ENCODE data around the gene AGPS. TPM values are rescaled to one million over a fixed set of nuclear protein-coding genes. Genes with fewer than 3 reads are reported as not detected.
"Not testable (repeated sequence)": the region's sequence is repeated elsewhere in the genome, so short reads cannot be mapped to it uniquely, and the experiment has no call there.

Gene AGPS
- total RNA-seq, 1 experiment from 2014 or later, result 66.7 TPM

DNA sequence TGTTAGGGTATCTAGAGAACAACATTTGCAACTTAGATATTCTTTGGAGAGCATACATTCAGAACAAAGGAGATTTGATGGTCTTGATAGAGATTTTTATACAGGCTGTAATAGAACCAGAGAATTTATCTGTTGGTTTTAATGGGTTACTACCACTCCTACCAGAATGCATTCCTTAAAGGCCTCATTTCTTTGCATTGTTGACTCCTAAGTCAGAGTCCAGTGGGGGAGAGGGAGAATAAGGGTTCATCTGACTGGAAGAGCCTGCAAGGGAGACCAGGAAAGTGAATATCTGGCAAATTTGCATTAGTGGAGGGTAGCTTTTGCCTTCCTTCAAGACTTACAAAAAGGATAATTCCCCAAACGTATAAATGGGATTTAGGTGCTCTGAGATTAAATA lies 29.7 kb downstream of the AGPS start:
- H3K27ac ChIP-seq, result no peak overlapping the region
- H3K4me3 ChIP-seq, result no peak overlapping the region
- H3K36me3 ChIP-seq, result peaks cover 14% of the 10 kb centered on the region
- no peaks in the 10 kb centered on the region for H3K27me3 ChIP-seq
- 0 out of 2 replicates have a peak, but pooled peaks cover under 1% of the 10 kb centered on the region for H3K9me3 ChIP-seq (replicated peaks)
- no peaks in the 10 kb centered on the region for H3K4me1 ChIP-seq
- DNase-seq, result no peak

DNA sequence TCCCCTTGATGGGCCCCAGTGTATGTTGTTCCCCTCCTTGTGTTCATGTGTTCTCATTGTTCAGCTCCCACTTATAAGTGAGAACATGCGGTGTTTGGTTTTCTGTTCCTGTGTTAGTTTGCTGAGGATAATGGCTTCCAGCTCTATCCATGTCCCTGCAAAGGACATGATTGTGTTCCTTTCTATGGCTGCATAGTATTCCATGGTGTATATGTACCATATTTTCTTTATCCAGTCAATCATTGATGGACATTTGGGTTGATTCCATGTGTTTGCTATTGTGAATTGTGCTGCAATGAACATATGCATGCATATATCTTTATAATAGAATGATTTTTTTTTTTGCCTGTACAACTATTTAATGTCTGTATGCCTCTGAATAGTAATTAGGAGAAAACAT lies 31.5 kb downstream of the AGPS start:
- not testable (repeated sequence) for H3K4me1 ChIP-seq; H3K27ac ChIP-seq; H3K4me3 ChIP-seq; DNase-seq; H3K27me3 ChIP-seq; H3K9me3 ChIP-seq (replicated peaks)
- H3K36me3 ChIP-seq, result peaks cover 19% of the 10 kb centered on the region

DNA sequence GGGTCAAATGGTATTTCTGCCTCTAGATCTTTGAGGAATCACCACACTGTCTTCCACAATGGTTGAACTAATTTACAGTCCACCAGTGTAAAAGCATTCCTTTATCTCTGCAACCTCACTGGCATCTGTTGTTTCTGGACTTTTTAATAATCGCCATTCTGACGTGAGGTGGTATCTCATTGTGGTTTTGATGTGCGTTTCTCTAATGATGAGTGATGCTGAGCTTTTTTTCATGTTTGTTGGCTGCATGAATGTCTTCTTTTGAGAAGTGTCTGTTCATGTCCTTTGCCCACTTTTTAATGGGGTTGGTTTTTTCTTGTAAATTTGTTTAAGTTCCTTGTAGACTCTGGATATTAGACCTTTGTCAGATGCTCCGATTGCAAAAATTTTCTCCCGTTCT lies 32.0 kb downstream of the AGPS start:
- H3K9me3 ChIP-seq (replicated peaks); H3K27ac ChIP-seq; DNase-seq; H3K27me3 ChIP-seq; H3K4me3 ChIP-seq: not testable (repeated sequence)
- Histone ChIP-seq H3K36me3 (peaks cover 19% of the 10 kb centered on the region), H3K4me1 (peaks cover 12% of the 10 kb centered on the region)

DNA sequence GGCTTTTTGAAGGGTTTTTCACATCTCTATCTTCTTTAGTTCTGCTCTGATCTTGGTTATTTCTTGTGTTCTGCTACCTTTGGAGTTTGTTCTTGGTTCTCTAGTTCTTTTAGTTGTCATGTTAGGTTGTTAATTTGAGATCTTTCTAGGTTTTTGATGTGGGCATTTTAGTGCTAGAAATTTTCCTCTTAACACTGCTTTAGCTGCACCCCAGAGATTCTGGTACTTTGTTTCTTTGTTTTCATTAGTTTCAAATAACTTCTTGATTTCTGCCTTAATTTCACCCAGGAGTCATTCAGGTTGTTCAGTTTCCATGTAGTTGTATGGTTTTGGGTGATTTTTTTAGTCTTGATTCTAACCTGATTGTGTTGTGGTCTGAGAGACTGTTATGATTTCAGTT lies 34.7 kb downstream of the AGPS start:
- peaks cover 10% of the 10 kb centered on the region; the same call in 1 of the 2 replicates for H3K9me3 ChIP-seq (replicated peaks)

DNA sequence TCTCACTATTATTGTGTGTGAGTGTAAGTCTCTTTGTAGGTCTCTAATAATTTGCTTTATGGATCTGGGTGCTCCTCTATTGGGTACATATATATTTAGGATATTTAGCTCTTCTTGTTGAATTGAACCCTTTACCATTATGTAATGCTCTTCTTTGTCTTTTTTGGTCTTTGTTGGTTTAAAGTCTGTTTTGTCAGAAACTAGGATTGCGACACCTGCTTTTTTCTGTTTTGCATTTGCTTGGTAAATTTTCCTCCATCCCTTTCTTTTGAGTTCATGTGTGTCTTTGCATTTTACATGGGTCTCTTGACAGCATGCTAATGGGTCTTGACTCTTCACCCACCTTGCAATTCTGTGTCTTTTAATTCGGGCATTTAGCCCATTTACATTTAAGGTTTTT lies 35.4 kb downstream of the AGPS start:
- not testable (repeated sequence) for DNase-seq; H3K27me3 ChIP-seq; H3K4me3 ChIP-seq; H3K27ac ChIP-seq; H3K9me3 ChIP-seq (replicated peaks)
- peaks cover 29% of the 10 kb centered on the region for H3K4me1 ChIP-seq
- H3K36me3 ChIP-seq, result peaks cover 12% of the 10 kb centered on the region; the same call in 1 of the 2 replicates

More for the DNA sequence above, 34.7 kb downstream of the AGPS start:
- Histone ChIP-seq H3K36me3 (peaks cover 10% of the 10 kb centered on the region; the same call in 1 of the 2 replicates), H3K27ac (no peak overlapping the region), H3K4me1 (peaks cover 29% of the 10 kb centered on the region), H3K4me3 (no peak overlapping the region), H3K27me3 (no peaks in the 10 kb centered on the region)
- no peak for DNase-seq

DNA sequence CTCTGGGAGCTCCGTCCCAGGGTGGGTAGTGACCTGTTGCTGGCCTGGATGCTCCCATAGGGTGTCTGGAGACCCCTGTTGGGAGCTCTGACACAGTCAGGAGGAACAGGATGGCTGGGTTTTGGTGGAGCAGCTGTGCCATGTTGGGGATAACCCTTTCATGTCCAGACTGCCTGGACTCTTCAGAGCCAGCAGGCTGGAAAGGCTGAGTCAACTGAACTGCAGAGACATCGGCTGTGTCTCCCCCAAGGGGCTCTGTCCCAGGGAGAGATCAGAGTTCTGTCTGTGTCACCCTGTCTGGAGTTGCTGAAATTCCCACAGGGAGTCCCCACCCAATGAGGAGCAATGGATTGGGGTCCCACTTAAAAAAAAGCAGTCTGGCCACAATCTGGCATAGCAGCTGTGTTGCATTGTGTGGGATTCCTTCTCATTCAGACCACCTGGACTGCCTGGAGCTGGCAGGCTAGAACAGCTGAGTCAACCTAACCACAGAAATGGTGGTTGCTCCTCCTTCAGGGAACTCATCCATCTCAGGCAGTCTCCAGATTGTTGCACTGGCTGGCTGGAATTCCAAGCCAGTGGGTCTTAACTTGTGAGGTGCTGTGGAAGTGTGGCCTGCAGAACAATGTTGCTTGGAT lies 37.2 kb downstream of the AGPS start:
- no peaks in the 10 kb centered on the region for H3K27me3 ChIP-seq
- H3K27ac ChIP-seq, result peak overlapping the region; percentile 99
- peaks cover 20% of the 10 kb centered on the region for H3K36me3 ChIP-seq
- H3K4me3 ChIP-seq, result peak overlapping the region; percentile 31
- peaks cover 29% of the 10 kb centered on the region for H3K4me1 ChIP-seq
- H3K9me3 ChIP-seq (replicated peaks), result peaks cover 14% of the 10 kb centered on the region
- DNase-seq, result peak; percentile 93 to 96

DNA sequence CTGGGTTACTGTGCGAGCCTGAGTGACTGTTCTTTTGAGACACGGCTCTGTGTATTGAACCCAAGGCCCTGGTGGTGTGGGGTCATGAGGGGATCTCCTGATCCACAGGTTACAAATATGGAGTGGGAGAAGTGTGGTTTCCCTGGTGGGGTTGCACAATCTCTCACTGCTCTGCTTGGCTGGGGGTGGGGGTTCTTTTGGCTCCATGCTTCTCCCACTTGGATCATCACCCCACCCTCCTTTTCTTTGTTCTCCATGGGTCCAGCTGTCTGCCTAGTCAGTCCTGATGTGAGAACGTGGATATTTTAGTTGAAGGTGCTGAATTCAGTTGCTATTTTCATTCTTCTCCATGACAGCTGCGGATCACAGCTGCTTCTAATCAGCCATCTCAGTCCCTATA lies 37.8 kb downstream of the AGPS start:
- peak overlapping the region; percentile 99 for H3K27ac ChIP-seq
- peak overlapping the region; percentile 13; the same call in 1 of the 2 replicates for H3K4me3 ChIP-seq
- DNase-seq, result peak; percentile 88 to 91
- peaks cover 14% of the 10 kb centered on the region for H3K9me3 ChIP-seq (replicated peaks)
- peaks cover 23% of the 10 kb centered on the region for H3K36me3 ChIP-seq
- no peaks in the 10 kb centered on the region for H3K27me3 ChIP-seq
- peaks cover 29% of the 10 kb centered on the region for H3K4me1 ChIP-seq

DNA sequence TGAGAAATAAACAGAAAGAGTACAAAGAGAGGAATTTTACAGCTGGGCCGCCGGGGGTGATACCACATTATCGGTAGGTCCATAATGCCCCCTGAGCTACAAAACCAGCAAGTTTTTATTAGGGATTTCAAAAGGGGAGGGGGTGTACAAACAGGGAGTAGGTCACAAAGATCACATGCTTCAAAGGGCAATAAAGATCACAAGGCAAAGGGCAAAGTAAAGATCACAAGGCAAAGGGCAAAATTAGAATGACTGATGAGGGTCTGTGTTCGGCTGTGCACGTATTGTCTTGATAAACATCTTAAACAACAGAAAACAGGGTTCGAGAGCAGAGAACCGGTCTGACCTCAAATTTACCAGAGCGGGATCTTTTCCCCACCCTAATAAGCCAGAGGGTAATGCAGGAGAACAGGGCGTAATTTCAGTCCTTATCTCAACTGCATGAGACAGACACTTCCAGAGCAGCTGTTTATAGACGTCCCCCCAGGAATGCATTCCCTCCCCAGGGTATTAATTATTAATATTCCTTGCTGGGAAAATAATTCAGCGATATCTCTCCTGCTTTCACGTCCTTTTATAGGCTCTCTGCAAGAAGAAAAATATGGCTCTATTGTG lies 38.6 kb downstream of the AGPS start:
- peak overlapping the region; percentile 13 for H3K4me3 ChIP-seq
- peaks cover 14% of the 10 kb centered on the region for H3K9me3 ChIP-seq (replicated peaks)
- peak; percentile 51 to 60 for DNase-seq
- H3K36me3 ChIP-seq, result peaks cover 28% of the 10 kb centered on the region
- H3K4me1 ChIP-seq, result peaks cover 29% of the 10 kb centered on the region
- not testable (repeated sequence) for H3K27me3 ChIP-seq
- H3K27ac ChIP-seq, result peak overlapping the region; percentile 99

DNA sequence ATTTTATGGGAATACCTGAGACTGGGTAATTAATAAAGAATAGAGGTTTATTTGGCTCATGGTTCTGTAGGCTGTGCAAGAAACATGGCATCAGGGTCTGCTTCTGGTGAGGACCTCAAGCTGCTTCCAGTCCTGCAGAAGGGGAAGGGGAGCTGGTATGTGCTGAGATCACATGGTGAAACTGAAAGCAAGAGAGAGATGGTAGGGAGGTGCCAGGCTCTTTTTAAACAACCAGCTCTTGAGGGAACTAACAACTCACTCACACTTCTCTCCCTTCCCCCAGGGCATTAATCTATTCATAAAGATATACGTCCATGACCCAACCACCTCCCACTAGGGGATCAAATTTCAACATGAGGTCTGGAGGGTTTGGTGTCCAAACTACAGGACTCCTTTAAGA lies 40.1 kb downstream of the AGPS start:
- H3K27ac ChIP-seq, result no peak overlapping the region
- H3K27me3 ChIP-seq, result no peaks in the 10 kb centered on the region
- H3K9me3 ChIP-seq (replicated peaks), result peaks cover 9% of the 10 kb centered on the region
- H3K36me3 ChIP-seq, result peaks cover 42% of the 10 kb centered on the region
- H3K4me3 ChIP-seq, result no peak overlapping the region
- peak in 1 of 2 experiments; percentile 5 for DNase-seq
- H3K4me1 ChIP-seq, result peaks cover 29% of the 10 kb centered on the region

DNA sequence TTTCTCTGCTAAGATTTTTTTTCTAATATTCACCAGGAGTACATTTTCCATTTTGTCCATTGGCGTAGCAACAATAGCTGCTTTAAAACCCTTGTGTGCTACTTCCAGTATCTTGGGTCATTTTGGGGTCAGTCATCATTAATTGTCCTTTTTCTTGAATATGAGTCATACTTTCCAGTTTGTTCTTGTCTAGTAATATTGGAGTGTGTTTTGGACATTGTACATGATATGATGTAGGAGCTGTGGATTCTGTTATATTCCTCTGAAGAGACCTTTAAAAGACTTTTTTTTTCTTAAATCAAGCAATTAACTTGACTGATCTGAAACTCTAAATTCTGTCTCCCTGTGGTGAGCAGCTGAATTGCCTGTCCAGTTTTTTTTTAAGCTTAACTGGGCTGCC lies 40.8 kb downstream of the AGPS start:
- no peaks in the 10 kb centered on the region for H3K27me3 ChIP-seq
- H3K27ac ChIP-seq, result no peak overlapping the region
- H3K9me3 ChIP-seq (replicated peaks), result peaks cover 4% of the 10 kb centered on the region
- H3K4me1 ChIP-seq, result peaks cover 29% of the 10 kb centered on the region
- peaks cover 37% of the 10 kb centered on the region for H3K36me3 ChIP-seq
- DNase-seq, result no peak
- H3K4me3 ChIP-seq, result no peak overlapping the region

DNA sequence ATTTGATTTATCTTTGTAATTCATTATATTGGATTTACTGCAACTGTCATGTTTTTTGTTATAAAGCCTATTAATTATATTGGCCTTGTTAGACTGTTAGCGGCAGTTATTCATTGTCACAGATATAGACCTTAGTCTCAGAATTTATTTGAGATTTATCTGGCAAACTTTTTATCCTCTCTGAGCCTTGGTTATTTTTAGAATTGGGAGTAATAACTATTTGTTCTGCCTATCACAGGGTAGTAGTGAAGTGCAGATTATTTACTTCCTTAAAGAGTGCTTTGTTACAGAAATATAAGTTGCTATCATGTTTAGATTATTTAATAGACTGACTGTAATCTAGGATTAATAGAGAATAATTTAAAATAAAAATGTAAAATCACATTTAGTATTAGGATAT lies 41.9 kb downstream of the AGPS start:
- Histone ChIP-seq H3K4me3 (no peak overlapping the region), H3K9me3 (replicated peaks) (peaks cover 4% of the 10 kb centered on the region), H3K4me1 (peaks cover 18% of the 10 kb centered on the region), H3K27ac (no peak overlapping the region), H3K27me3 (no peaks in the 10 kb centered on the region), H3K36me3 (peaks cover 44% of the 10 kb centered on the region)
- DNase-seq, result no peak

DNA sequence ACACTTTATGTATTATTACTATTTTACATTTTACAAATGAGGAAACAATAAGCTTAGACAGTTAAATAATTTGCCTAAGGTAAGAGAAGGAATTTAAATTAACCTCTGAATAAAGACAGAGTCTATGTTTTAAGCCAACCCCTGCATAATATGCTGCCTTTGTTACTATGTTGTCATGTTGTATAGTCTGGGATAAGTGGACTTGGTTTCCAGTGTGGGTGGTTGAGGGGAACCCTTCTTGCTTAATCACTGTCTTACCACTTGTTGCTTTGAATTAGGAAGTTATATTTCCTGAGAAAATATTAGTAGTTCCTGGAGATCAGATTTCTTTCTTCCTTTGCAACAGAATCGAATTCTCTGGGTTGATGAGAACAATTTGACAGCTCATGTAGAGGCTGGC lies 52.6 kb downstream of the AGPS start:
- H3K36me3 ChIP-seq, result peaks cover 67% of the 10 kb centered on the region
- no peaks in the 10 kb centered on the region for H3K4me1 ChIP-seq
- H3K27ac ChIP-seq, result no peak overlapping the region
- 0 out of 2 replicates have a peak, but pooled peaks cover 3% of the 10 kb centered on the region for H3K9me3 ChIP-seq (replicated peaks)
- no peak overlapping the region for H3K4me3 ChIP-seq
- no peaks in the 10 kb centered on the region for H3K27me3 ChIP-seq
- no peak for DNase-seq

DNA sequence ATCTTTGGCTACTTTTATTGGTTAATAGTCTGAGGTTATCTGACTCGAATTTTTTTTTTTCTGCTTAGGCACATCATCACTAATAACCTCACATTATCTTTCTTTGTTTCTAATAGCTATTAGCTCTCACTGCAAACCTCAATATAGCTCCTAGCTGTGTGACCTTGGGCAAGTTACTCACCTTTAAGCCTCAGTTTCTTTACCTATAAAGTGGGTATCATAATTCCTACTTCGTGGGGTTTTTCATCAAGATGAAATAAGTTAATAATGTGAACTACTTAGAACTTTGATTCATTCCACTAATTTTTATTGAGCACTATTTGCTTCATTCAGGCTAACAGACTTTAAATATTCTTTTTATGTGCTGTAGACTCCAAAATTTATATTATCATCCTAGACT lies 55.5 kb downstream of the AGPS start:
- Histone ChIP-seq H3K9me3 (replicated peaks) (0 out of 2 replicates have a peak, but pooled peaks cover 3% of the 10 kb centered on the region), H3K4me1 (no peaks in the 10 kb centered on the region), H3K27ac (no peak overlapping the region), H3K4me3 (no peak overlapping the region), H3K27me3 (no peaks in the 10 kb centered on the region), H3K36me3 (peaks cover 45% of the 10 kb centered on the region)
- DNase-seq, result no peak

DNA sequence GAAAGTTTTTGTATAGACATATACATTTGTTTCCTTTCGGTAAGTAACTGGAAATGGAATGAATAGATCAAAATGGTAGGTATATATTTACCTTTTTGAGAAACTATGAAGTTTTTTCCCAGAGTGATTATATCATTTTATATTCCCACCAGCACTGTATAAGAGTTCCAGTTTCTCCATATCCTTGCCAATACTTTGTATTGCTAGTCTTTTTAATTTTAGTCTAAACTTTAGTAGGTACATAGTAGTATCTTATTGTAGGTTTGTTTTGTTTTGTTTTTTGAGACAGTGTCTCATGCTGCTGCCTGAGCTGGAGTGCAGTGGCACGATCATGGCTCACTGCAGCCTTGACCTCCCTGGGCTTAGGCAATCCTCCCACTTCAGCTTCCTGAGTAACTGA lies 56.6 kb downstream of the AGPS start:
- Histone ChIP-seq H3K27ac (no peak overlapping the region), H3K4me1 (no peaks in the 10 kb centered on the region), H3K9me3 (replicated peaks) (0 out of 2 replicates have a peak, but pooled peaks cover 3% of the 10 kb centered on the region), H3K27me3 (no peaks in the 10 kb centered on the region), H3K36me3 (peaks cover 39% of the 10 kb centered on the region), H3K4me3 (no peak overlapping the region)
- DNase-seq, result no peak

DNA sequence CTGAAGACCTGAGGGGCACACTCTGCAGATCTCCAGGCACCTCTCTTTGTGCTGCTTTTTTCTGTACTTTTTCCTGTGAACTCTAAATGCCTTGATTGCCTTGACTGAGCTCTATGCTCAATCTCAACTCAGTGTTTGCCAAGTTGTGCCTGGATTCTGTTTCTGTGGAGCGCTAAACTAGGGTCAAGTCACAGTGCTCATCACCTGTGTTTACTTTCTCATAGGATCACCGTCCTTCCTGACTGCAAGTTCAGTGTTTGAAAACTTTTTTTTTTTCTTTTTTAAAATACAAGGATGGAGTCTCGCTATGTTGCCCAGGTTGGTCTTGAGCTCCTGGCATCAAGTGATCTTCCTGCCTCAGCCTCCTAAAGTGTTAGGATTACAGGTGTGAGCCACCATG lies 62.6 kb downstream of the AGPS start:
- H3K36me3 ChIP-seq, result peaks cover 22% of the 10 kb centered on the region
- peaks cover 10% of the 10 kb centered on the region; the same call in 1 of the 2 replicates for H3K9me3 ChIP-seq (replicated peaks)
- H3K4me3 ChIP-seq, result no peak overlapping the region
- H3K27ac ChIP-seq, result no peak overlapping the region
- no peak for DNase-seq
- H3K4me1 ChIP-seq, result no peaks in the 10 kb centered on the region
- H3K27me3 ChIP-seq, result no peaks in the 10 kb centered on the region
